H1 (cell line): ENCODE measurements around the gene SP5.

ENCODE experiments used
- CTCF ChIP-seq, 3 experiments: IDR thresholded peaks; 1 replicate in 2 of 3; 2 replicates in 1 of 3; pipeline versions ENCODE4 v1.5.1 to v1.6.1; 2011; ENCODE audit warnings: low read length in 3 of 3, mild to moderate bottlenecking in 3 of 3, inconsistent platforms in 2 of 3, low read depth in 1 of 3, moderate library complexity in 1 of 3; ENCODE audit not compliant: insufficient read depth in 1 of 3; ENCODE audit errors: control extremely low read depth in 1 of 3
- EZH2 ChIP-seq: fragments of 200-600 bp; sonication (generic); IDR thresholded peaks from 2 replicates; pipeline ENCODE4 v1.7.1; 2012; ENCODE audit warnings: low read depth, mild to moderate bottlenecking, moderate library complexity, low read length, inconsistent platforms; ENCODE audit not compliant: severe bottlenecking
- JUND ChIP-seq: IDR thresholded peaks from 2 replicates; pipeline ENCODE4 v1.6.1; 2011; ENCODE audit warnings: mild to moderate bottlenecking, improper control_type of control experiment, low read length
- POLR2AphosphoS5 ChIP-seq: IDR thresholded peaks from 2 replicates; pipeline ENCODE4 v1.6.1; 2011; ENCODE audit warnings: low read depth, low read length
- TCF12 ChIP-seq: IDR thresholded peaks from 2 replicates; pipeline ENCODE4 v1.6.1; 2011; ENCODE audit warnings: low read depth, mild to moderate bottlenecking, low read length

GRCh38 chr2:170762760-170763159 lies 47.6 kb downstream of the SP5 start:
- TF ChIP-seq POLR2AphosphoS5 = no peak
- no peak for TF ChIP-seq JUND
- TF ChIP-seq EZH2 = no peak
- TF ChIP-seq TCF12 = no peak
- TF ChIP-seq CTCF (IDR thresholded peaks at IDR 0.05; ENCODE audit: control extremely low read depth in 1 of 3, insufficient read depth in 1 of 3, low read depth in 1 of 3, low read length in 3 of 3) = no peak
